Mucosa of descending colon (tissue), 3 donors: Measurements from ENCODE around the gene SPO11. TPM values are rescaled to one million over a fixed set of nuclear protein-coding genes. Genes with fewer than 3 reads are reported as not detected.

ENCODE experiments used
- ATAC-seq: fragments of 200-7000 bp; cut with Tn5 transposase; one replicate; pipeline ENCODE4 v1.9.1; 2020; ENCODE audit warnings: mild to moderate bottlenecking, moderate library complexity
- DNase-seq, 3 donors: peaks; one replicate each; pipeline ENCODE4 v3.0.0-alpha.2; 2020
- H3K36me3 ChIP-seq: fragments of 200-600 bp; one replicate; pipeline ENCODE4 v1.8.0; 2021; ENCODE audit warnings: low read depth, mild to moderate bottlenecking
- H3K4me1 ChIP-seq: fragments of 200-600 bp; one replicate; pipeline ENCODE4 v1.8.0; 2021; ENCODE audit warnings: low read depth, mild to moderate bottlenecking
- H3K4me3 ChIP-seq: fragments of 200-600 bp; one replicate; pipeline ENCODE4 v1.8.0; 2021; ENCODE audit warnings: mild to moderate bottlenecking
- H3K9me3 ChIP-seq: fragments of 200-600 bp; one replicate; pipeline ENCODE4 v1.8.0; 2021; ENCODE audit warnings: mild to moderate bottlenecking
- CTCF ChIP-seq: fragments of 200-600 bp; IDR thresholded peaks from one replicate; pipeline ENCODE4 v1.8.0; 2022; ENCODE audit warnings: antibody characterized with exemption, mild to moderate bottlenecking
- intact Hi-C, 2 donors: fragments of 100-400 bp; cut with DNase I in 1 of 2; cut with micrococcal nuclease in 1 of 2; formaldehyde crosslinking; loops; one replicate each; pipeline versions ENCODE4 v1.11.0 to v1.11.1; 2022; cut with DNase I, micrococcal nuclease
- total RNA-seq, 3 donors: library from RNA; stranded (reverse); fragmentation: NEBNext Ultra II Directional in 2 of 3; extraction: Animal tissue kit (Norgen Biotek cat#: 25700) in 2 of 3; gene quantifications; one replicate each; pipeline versions ENCODE4 v1.2.1 to v1.2.4, GENCODE V29; 2021 to 2023
- donor health status: DM: no; HTN: no; CAD: no; lungs with moderate emphysema.
- donor health status: DM: no; HTN: no; CAD: no.
- donor health status: DM: no; HTN: yes; CAD: no.

SPO11 gene
- total RNA-seq, 3 donors from 2014 or later = not detected

GRCh38 chr20:57316795-57317201, 12.8 kb upstream of the SPO11 start:
- ATAC-seq (no peak), DNase-seq (no peak)
- Histone ChIP-seq H3K36me3 (no peaks in the 10 kb centered on the region), H3K4me1 (no peaks in the 10 kb centered on the region), H3K9me3 (no peaks in the 10 kb centered on the region), H3K4me3 (no peak overlapping the region)
- intact Hi-C loops = no loop called here
- TF ChIP-seq CTCF = no peak

- Histone ChIP-seq H3K36me3 (no peaks in the 10 kb centered on the region), H3K4me3 (no peak overlapping the region), H3K4me1 (no peaks in the 10 kb centered on the region), H3K9me3 (no peaks in the 10 kb centered on the region)
- TF ChIP-seq CTCF = no peak
- no peak for ATAC-seq
- no peak for DNase-seq
- intact Hi-C loops = no loop called here
Observed at GRCh38 chr20:57317316-57317788, 12.3 kb upstream of the SPO11 start.

GRCh38 chr20:57317789-57318371, 11.7 kb upstream of the SPO11 start:
- Histone ChIP-seq H3K9me3 (no peaks in the 10 kb centered on the region), H3K4me3 (no peak overlapping the region), H3K36me3 (no peaks in the 10 kb centered on the region), H3K4me1 (no peaks in the 10 kb centered on the region)
- no peak for ATAC-seq
- intact Hi-C loops = no loop called here
- no peak for TF ChIP-seq CTCF
- no peak for DNase-seq

GRCh38 chr20:57319584-57319983, 10.0 kb upstream of the SPO11 start:
- Histone ChIP-seq H3K4me3 (no peak overlapping the region), H3K36me3 (no peaks in the 10 kb centered on the region), H3K9me3 (no peaks in the 10 kb centered on the region), H3K4me1 (no peaks in the 10 kb centered on the region)
- no peak for TF ChIP-seq CTCF
- intact Hi-C loops = no loop called here
- ATAC-seq (no peak), DNase-seq (no peak)

- H3K4me1 ChIP-seq = no peaks in the 10 kb centered on the region
- H3K4me3 ChIP-seq = no peak overlapping the region
- ATAC-seq (no peak), DNase-seq (no peak)
- intact Hi-C loops = no loop called here
- no peaks in the 10 kb centered on the region for H3K9me3 ChIP-seq
- no peaks in the 10 kb centered on the region for H3K36me3 ChIP-seq
- TF ChIP-seq CTCF = no peak
Observed at GRCh38 chr20:57320358-57320757, 9.2 kb upstream of the SPO11 start.

GRCh38 chr20:57321142-57321541, 8.5 kb upstream of the SPO11 start:
- no peaks in the 10 kb centered on the region for H3K9me3 ChIP-seq
- H3K36me3 ChIP-seq = no peaks in the 10 kb centered on the region
- H3K4me3 ChIP-seq = no peak overlapping the region
- no peak for TF ChIP-seq CTCF
- H3K4me1 ChIP-seq = no peaks in the 10 kb centered on the region
- intact Hi-C loops = no loop called here
- DNase-seq (no peak), ATAC-seq (no peak)
